Esophagus squamous epithelium (tissue), 5 donors: ENCODE data around the gene GPATCH11. TPM values are rescaled to one million over a fixed set of nuclear protein-coding genes. Genes with fewer than 3 reads are reported as not detected.

Experiments
- DNase-seq: peaks from one replicate; lab custom pipeline; 2025; lab: John Stamatoyannopoulos, UW
- H3K27ac ChIP-seq, 4 donors: fragments of 200-600 bp; sonication (generic); one replicate each; pipeline ENCODE4 v1.5.1; 2016 to 2019; ENCODE audit warnings: mild to moderate bottlenecking in 1 of 4
- H3K27me3 ChIP-seq, 4 donors: fragments of 200-600 bp; sonication (generic); 1 replicate in 3 of 4; 2 replicates in 1 of 4; pipeline versions ENCODE4 v1.5.1 to v1.6.0; 2017 to 2021; ENCODE audit warnings: antibody characterized with exemption in 1 of 4
- H3K36me3 ChIP-seq, 3 donors: fragments of 200-600 bp; sonication (generic); one replicate each; pipeline ENCODE4 v1.5.1; 2016 to 2019
- H3K4me1 ChIP-seq, 3 donors: fragments of 200-600 bp; sonication (generic); one replicate each; pipeline ENCODE4 v1.5.1; 2017 to 2019
- H3K4me3 ChIP-seq, 4 donors: fragments of 200-600 bp; sonication (generic); 1 replicate in 3 of 4; 2 replicates in 1 of 4; pipeline ENCODE4 v1.5.1; 2016 to 2019; ENCODE audit warnings: mild to moderate bottlenecking in 2 of 4, moderate library complexity in 1 of 4
- H3K9me3 ChIP-seq, 3 donors: fragments of 200-600 bp; sonication (generic); one replicate each; pipeline ENCODE4 v1.5.1; 2016 to 2019
- CTCF ChIP-seq, 6 experiments: fragments of 450-650 bp in 4 of 6; fragments of 200-600 bp in 2 of 6; sonication (generic) in 2 of 6; IDR thresholded peaks; one replicate each; pipeline ENCODE4 v1.5.1; 2016 to 2019; ENCODE audit warnings: antibody characterized with exemption in 6 of 6, mild to moderate bottlenecking in 4 of 6, moderate library complexity in 4 of 6
- POLR2A ChIP-seq, 4 donors: fragments of 450-650 bp; IDR thresholded peaks; one replicate each; pipeline ENCODE4 v1.6.1; 2017; ENCODE audit warnings: antibody characterized with exemption in 4 of 4, mild to moderate bottlenecking in 4 of 4, moderate library complexity in 3 of 4
- WGBS, 2 donors: methylation state at CpG; one replicate each; pipeline ENCODE4 v1.1.5; 2018; 5-methylcytosine and 5-hydroxymethylcytosine counted together
- intact Hi-C: fragments of 100-400 bp; cut with DNase I; formaldehyde crosslinking; loops from one replicate; pipeline ENCODE4 v1.15.0; 2022
- total RNA-seq, 4 donors: library from RNA; depleted of rRNA; stranded (reverse); fragments of >200 nt; gene quantifications; one replicate each; pipeline ENCODE4 v1.1.0, GENCODE V29; 2016
- donor health status: DM: yes; HTN: yes; CAD: no.

GPATCH11 gene
- total RNA-seq, 4 donors from 2014 or later = 2.7 to 6.8 (median 5.9) TPM

GRCh38 chr2:37059841-37060240 is 24.5 kb upstream of the GPATCH11 start:
- Histone ChIP-seq H3K27ac (no peak overlapping the region), H3K4me3 (no peak overlapping the region), H3K36me3 (peaks cover 15 to 100% (median 18%) of the 10 kb centered on the region in 3 donors), H3K27me3 (no peaks in the 10 kb centered on the region), H3K9me3 (no peaks in the 10 kb centered on the region), H3K4me1 (no peaks in the 10 kb centered on the region)
- DNase-seq = no peak
- WGBS, 2 donors = 91 to 95% methylated on average over 3 of the region's 3 CpGs
- intact Hi-C loops = no loop called here
- TF ChIP-seq POLR2A (IDR thresholded peaks at IDR 0.05) (no peak), CTCF (IDR thresholded peaks at IDR 0.05) (no peak)

DNA sequence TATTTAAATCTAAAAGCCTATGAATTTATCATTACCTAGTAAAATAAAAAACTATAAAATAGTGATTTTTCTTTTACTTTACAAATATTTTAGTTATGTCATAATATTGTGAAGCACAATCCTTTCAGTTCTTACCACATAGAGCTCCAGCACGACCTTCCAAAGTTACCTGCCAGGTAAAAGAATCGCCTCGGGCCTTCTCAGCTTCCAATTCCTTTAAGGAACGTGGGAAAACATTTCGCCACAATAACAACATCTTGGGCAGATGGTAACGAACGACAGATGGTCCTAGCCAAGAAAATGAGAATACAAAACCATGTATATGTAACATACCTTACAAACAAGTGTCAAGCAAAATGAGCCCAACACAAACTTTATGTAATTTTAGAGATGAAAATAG is 23.9 kb upstream of the GPATCH11 start:
- peaks cover 15 to 100% (median 20%) of the 10 kb centered on the region in 3 donors for H3K36me3 ChIP-seq
- 83 to 87% methylated on average over 7 of the region's 7 CpGs for WGBS, 2 donors
- no peak for TF ChIP-seq POLR2A (IDR thresholded peaks at IDR 0.05)
- no peak for TF ChIP-seq CTCF (IDR thresholded peaks at IDR 0.05)
- no peak overlapping the region for H3K27ac ChIP-seq
- DNase-seq = no peak
- no peak overlapping the region for H3K4me3 ChIP-seq
- no peaks in the 10 kb centered on the region for H3K27me3 ChIP-seq
- H3K4me1 ChIP-seq = no peaks in the 10 kb centered on the region
- intact Hi-C loops = no loop called here
- H3K9me3 ChIP-seq = no peaks in the 10 kb centered on the region

DNA sequence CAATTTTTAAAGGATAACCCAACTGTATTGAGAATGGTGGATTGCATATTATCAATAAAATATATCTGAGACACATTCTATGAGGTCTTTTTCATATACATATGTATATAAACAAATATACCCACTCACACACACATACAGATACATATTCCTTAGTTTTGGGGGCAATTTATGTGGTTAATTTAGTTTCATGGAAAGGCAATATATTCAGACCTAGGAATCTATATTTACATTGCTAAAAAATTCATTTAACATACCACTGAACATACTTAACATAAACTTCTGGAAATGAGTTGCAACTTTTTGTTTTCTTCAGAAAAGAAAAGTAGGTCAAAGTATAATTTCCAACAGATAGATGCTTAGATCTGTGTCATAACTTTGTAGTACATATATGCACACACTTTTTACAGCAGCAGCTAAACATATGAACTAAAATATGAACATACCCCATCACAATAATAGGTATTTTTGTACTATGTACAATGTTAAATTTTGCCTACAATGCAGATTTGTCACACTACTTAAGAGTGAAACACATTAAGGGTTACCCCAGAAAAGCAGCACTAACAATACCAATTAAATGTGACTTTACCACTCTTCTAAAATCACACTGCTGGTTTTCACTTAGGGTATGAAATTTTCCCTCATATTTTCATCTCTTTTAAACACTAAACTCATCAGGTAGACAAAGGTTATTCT is 23.2 kb upstream of the GPATCH11 start:
- H3K4me1 ChIP-seq = no peaks in the 10 kb centered on the region

GRCh38 chr2:37061776-37062175 is 22.5 kb upstream of the GPATCH11 start:
- H3K27me3 ChIP-seq = no peaks in the 10 kb centered on the region
- no peak for TF ChIP-seq POLR2A (IDR thresholded peaks at IDR 0.05)
- TF ChIP-seq CTCF (IDR thresholded peaks at IDR 0.05) = no peak
- H3K36me3 ChIP-seq = peaks cover 14 to 100% (median 18%) of the 10 kb centered on the region in 3 donors
- H3K27ac ChIP-seq = no peak overlapping the region
- no peak overlapping the region for H3K4me3 ChIP-seq
- H3K4me1 ChIP-seq = no peaks in the 10 kb centered on the region
- no peak for DNase-seq
- 97% methylated on average over 5 of the region's 5 CpGs for WGBS, 2 donors
- no peaks in the 10 kb centered on the region for H3K9me3 ChIP-seq
- intact Hi-C loops = no loop called here

More for the DNA sequence above, 23.2 kb upstream of the GPATCH11 start:
- no peak for TF ChIP-seq CTCF (IDR thresholded peaks at IDR 0.05)
- TF ChIP-seq POLR2A (IDR thresholded peaks at IDR 0.05) = no peak
- Histone ChIP-seq H3K4me3 (no peak overlapping the region), H3K27me3 (no peaks in the 10 kb centered on the region), H3K36me3 (peaks cover 15 to 100% (median 23%) of the 10 kb centered on the region in 3 donors), H3K9me3 (no peaks in the 10 kb centered on the region), H3K27ac (no peak overlapping the region)
- intact Hi-C loops = no loop called here
- DNase-seq = no peak

GRCh38 chr2:37068686-37069085 is 15.6 kb upstream of the GPATCH11 start:
- TF ChIP-seq POLR2A (IDR thresholded peaks at IDR 0.05) = no peak
- no peak for TF ChIP-seq CTCF (IDR thresholded peaks at IDR 0.05)
- H3K27ac ChIP-seq = no peak overlapping the region
- WGBS, 2 donors = 76 to 85% methylated on average over 6 of the region's 6 CpGs
- no peaks in the 10 kb centered on the region for H3K27me3 ChIP-seq
- DNase-seq = no peak
- intact Hi-C loops = no loop called here
- no peaks in the 10 kb centered on the region for H3K9me3 ChIP-seq
- no peaks in the 10 kb centered on the region for H3K4me1 ChIP-seq
- no peak overlapping the region for H3K4me3 ChIP-seq
- H3K36me3 ChIP-seq = peaks cover 3 to 99% (median 8%) of the 10 kb centered on the region in 3 donors
